HUES64 (cell line): ENCODE results near the gene RRP8. TPM values are rescaled to one million over a fixed set of nuclear protein-coding genes. Genes with fewer than 3 reads are reported as not detected.

Experiments
- H3K27ac ChIP-seq: 2 replicates; pipeline ENCODE4 v1.7.0; 2013; ENCODE audit warnings: low read depth, low read length, inconsistent platforms
- H3K27me3 ChIP-seq: 2 replicates; pipeline ENCODE4 v1.6.1; 2013; ENCODE audit warnings: mild to moderate bottlenecking, low read length; ENCODE audit not compliant: insufficient read depth
- H3K36me3 ChIP-seq: 2 replicates; pipeline ENCODE4 v1.6.1; 2013; ENCODE audit warnings: mild to moderate bottlenecking, low read length; ENCODE audit not compliant: insufficient read depth
- H3K4me1 ChIP-seq: 2 replicates; pipeline ENCODE4 v1.6.1; 2013; ENCODE audit warnings: mild to moderate bottlenecking, low read length, moderate library complexity; ENCODE audit not compliant: insufficient read depth
- H3K4me3 ChIP-seq: 2 replicates; pipeline ENCODE4 v1.5.1; 2013; ENCODE audit warnings: mild to moderate bottlenecking, low read length, moderate library complexity
- H3K9ac ChIP-seq: 2 replicates; pipeline ENCODE4 v1.6.1; 2013; ENCODE audit warnings: mild to moderate bottlenecking, low read depth, low read length
- H3K9me3 ChIP-seq: 2 replicates; pipeline ENCODE4 v1.6.1; 2013; ENCODE audit warnings: low read depth, low read length; ENCODE audit not compliant: insufficient read depth
- WGBS: fragments of 150-250, 120-280 bp; methylation state at CpG from one replicate; pipeline ENCODE4 v1.1.7; 2013; ENCODE audit warnings: missing lambda C conversion rate; 5-methylcytosine and 5-hydroxymethylcytosine counted together
- polyA plus RNA-seq, 2 experiments: library from polyadenylated mRNA; stranded (reverse); fragments of 50-300 nt; gene quantifications; one replicate each; pipeline ENCODE4 v1.2.3, GENCODE V29; 2013

RRP8 gene
- polyA plus RNA-seq (2013, experiment 1 of 2), result 9.0 TPM
- 9.4 TPM for polyA plus RNA-seq (2013, experiment 2 of 2)

GRCh38 chr11:6603287-6604080, at the start of gene RRP8, which contains the start of gene ILK:
Gene RRP8, minus strand, starts transcription at chr11:6603616. Its CDS starts 114 bp downstream, at chr11:6603502.
Gene ILK, plus strand, starts transcription at chr11:6603774. Its CDS starts 498 bp downstream, at chr11:6604272.
- under 1% methylated on average over 72 of the region's 72 CpGs for WGBS
- Histone ChIP-seq H3K27me3 (no peaks in the 10 kb centered on the region), H3K4me1 (peaks cover 31% of the 10 kb centered on the region), H3K27ac (peak within 1 kb of the TSS; percentile 84), H3K9ac (peak within 1 kb of the TSS; percentile 88), H3K9me3 (no peaks in the 10 kb centered on the region), H3K4me3 (peak within 1 kb of the TSS; percentile 81), H3K36me3 (peaks cover 45% of the 10 kb centered on the region)

DNA sequence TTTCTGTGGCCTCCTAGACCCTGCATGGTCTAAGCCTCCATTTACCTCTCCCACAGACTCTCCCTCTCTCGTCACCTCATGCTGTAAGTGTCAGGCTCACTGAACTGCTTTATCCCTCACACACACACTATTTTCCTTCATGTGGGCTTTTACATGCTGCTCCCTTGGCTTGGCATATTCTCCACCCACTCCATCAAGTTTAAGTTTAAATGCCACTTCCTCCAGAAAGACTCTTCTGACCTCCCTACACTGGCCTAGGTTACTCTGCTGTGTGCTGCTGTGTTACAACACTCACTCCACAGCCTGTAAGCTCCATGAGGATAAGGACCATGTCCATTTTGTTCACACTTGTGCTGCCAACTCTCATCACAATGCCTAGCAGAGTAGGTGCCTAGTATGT, 49.7 kb upstream of the RRP8 start:
- Histone ChIP-seq H3K36me3 (no peaks in the 10 kb centered on the region), H3K27me3 (peaks cover 49% of the 10 kb centered on the region), H3K4me1 (peaks cover 9% of the 10 kb centered on the region; the same call in 1 of the 2 replicates), H3K27ac (no peak overlapping the region), H3K9me3 (no peaks in the 10 kb centered on the region), H3K4me3 (no peak overlapping the region), H3K9ac (no peak overlapping the region)
- 90% methylated on average over 1 of the region's 1 CpG for WGBS

DNA sequence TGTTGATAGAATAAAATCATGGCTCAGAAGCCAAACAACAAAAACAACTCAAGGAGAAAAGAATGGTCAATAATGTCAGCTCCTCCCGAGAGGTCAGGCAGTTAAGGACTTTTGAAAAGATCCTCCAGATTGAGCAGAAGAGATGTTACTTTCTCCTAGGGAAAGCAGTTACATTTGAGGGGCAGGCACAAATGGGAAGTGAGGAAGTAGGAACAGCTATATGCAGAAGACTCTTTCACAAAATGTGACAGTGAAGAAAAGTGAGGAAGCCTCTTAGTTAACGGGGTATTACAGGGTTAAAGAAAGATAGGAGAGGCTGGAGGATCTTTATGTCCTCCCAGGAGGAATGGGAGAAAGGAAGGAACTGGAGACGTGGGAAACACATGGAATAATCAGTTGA, 48.8 kb upstream of the RRP8 start:
- WGBS, result 83% methylated on average over 3 of the region's 3 CpGs
- peaks cover 40% of the 10 kb centered on the region for H3K27me3 ChIP-seq
- H3K9ac ChIP-seq, result no peak overlapping the region
- no peak overlapping the region for H3K27ac ChIP-seq
- H3K36me3 ChIP-seq, result no peaks in the 10 kb centered on the region
- no peak overlapping the region for H3K4me3 ChIP-seq
- H3K4me1 ChIP-seq, result peaks cover 11% of the 10 kb centered on the region
- no peaks in the 10 kb centered on the region for H3K9me3 ChIP-seq

- Histone ChIP-seq H3K4me1 (peaks cover 8% of the 10 kb centered on the region), H3K27ac (no peak overlapping the region), H3K4me3 (no peak overlapping the region), H3K9ac (no peak overlapping the region), H3K36me3 (no peaks in the 10 kb centered on the region), H3K9me3 (no peaks in the 10 kb centered on the region), H3K27me3 (peaks cover 28% of the 10 kb centered on the region)
- WGBS, result 90% methylated on average over 6 of the region's 6 CpGs
These were observed 47.6 kb upstream of the RRP8 start for GRCh38 chr11:6650980-6651379.

DNA sequence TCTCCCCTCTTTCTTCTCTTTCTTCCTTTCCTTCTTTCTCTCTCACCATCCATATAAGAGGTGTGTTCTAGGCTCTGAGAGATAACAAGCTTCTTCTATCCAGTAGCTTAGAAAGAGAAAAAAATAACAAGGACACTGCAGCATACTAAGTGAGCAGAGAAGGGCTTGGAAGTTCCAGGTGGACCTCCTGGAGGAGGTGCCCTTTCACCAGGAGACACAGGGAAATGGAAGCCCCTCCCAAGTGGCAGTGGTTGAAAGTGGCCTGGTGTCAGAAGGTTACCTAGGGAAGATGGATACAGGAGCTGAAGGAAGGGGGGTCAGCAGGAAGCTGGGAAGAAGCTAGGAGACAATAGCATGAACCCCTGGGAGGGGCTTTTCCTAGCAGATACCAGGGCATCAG, 46.7 kb upstream of the RRP8 start:
- Histone ChIP-seq H3K36me3 (no peaks in the 10 kb centered on the region), H3K27ac (no peak overlapping the region)

DNA sequence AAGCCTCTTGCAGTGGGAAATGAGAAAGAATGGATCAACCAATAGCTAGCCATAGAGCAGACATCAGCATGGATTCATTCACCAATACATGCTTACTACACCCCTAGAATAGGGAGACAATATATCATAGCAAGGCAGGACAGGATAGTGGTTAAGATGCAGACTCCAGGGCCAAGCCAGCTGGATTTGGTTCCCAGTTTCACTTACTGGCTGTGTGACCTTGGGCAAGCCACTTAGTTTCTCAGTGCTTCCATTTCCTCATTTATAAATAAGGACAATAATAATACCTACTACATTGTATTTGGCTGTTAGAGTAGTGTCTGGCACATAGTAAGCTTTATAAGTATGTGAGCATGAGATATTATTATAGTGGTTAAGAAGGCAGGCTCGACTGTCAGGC, 45.1 kb upstream of the RRP8 start:
- no peak overlapping the region for H3K9ac ChIP-seq
- H3K4me3 ChIP-seq, result no peak overlapping the region
- peaks cover 8% of the 10 kb centered on the region for H3K4me1 ChIP-seq
- no peaks in the 10 kb centered on the region for H3K9me3 ChIP-seq
- no peaks in the 10 kb centered on the region for H3K36me3 ChIP-seq
- H3K27me3 ChIP-seq, result peaks cover 11% of the 10 kb centered on the region
- WGBS, result 90% methylated on average over 1 of the region's 1 CpG
- H3K27ac ChIP-seq, result no peak overlapping the region

More for the DNA sequence above, 46.7 kb upstream of the RRP8 start:
- H3K4me1 ChIP-seq, result peaks cover 8% of the 10 kb centered on the region
- no peaks in the 10 kb centered on the region for H3K9me3 ChIP-seq
- H3K4me3 ChIP-seq, result no peak overlapping the region
- no peak overlapping the region for H3K9ac ChIP-seq
- H3K27me3 ChIP-seq, result peaks cover 24% of the 10 kb centered on the region

- Histone ChIP-seq H3K27ac (no peak overlapping the region), H3K9me3 (no peaks in the 10 kb centered on the region), H3K9ac (no peak overlapping the region), H3K36me3 (no peaks in the 10 kb centered on the region), H3K4me3 (no peak overlapping the region), H3K27me3 (peaks cover 6% of the 10 kb centered on the region), H3K4me1 (peaks cover 8% of the 10 kb centered on the region)
- 92% methylated on average over 2 of the region's 2 CpGs for WGBS
These were observed 44.4 kb upstream of the RRP8 start for GRCh38 chr11:6647836-6648235.

- Histone ChIP-seq H3K36me3 (no peaks in the 10 kb centered on the region), H3K4me1 (peaks cover 8% of the 10 kb centered on the region), H3K9ac (no peak overlapping the region), H3K9me3 (no peaks in the 10 kb centered on the region), H3K4me3 (no peak overlapping the region), H3K27ac (no peak overlapping the region), H3K27me3 (no peaks in the 10 kb centered on the region)
- WGBS, result 67% methylated on average over 9 of the region's 9 CpGs
These were observed 43.7 kb upstream of the RRP8 start for GRCh38 chr11:6646918-6647679.

DNA sequence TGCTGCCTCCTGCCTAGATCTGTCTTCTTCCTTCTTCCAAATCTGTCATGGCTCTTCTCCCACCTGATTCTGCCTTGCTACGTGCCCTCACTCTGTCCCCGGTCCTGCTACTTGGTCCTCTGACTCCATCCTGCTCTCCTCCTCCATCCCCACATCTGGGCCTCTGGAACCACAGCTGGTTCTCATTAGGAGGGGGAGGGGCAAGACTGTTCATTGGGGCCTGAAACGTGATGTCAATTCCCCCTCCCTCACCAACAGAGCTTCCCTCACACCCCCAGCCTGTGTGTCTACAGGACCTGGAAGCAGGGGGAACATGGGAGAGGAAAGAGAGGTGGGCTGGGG, 43.1 kb upstream of the RRP8 start:
- Histone ChIP-seq H3K9me3 (no peaks in the 10 kb centered on the region), H3K4me1 (peaks cover 8% of the 10 kb centered on the region), H3K4me3 (no peak overlapping the region), H3K27ac (no peak overlapping the region), H3K36me3 (no peaks in the 10 kb centered on the region), H3K27me3 (no peaks in the 10 kb centered on the region), H3K9ac (no peak overlapping the region)
- 75% methylated on average over 2 of the region's 3 CpGs for WGBS

DNA sequence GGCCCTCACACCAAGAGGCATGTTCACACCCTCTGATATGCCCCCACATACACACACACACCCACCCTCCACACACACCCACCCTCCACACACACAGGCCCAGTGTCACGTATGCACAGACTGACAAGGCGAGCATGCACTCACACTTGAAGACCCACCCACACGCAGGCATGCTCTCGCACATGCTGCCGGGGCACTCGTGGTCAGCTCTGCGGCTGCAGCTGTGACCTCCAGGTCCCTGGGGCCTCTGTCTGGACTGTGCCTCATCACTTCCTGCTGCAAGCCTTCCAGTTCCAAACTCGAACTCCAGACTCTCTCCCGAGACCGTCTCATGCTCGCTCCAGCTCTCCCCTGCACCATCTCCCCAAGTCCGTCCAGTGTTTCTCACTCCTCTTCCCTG, 42.7 kb upstream of the RRP8 start:
- no peaks in the 10 kb centered on the region for H3K27me3 ChIP-seq
- H3K9ac ChIP-seq, result no peak overlapping the region
- no peaks in the 10 kb centered on the region for H3K9me3 ChIP-seq
- peaks cover 8% of the 10 kb centered on the region for H3K4me1 ChIP-seq
- H3K4me3 ChIP-seq, result no peak overlapping the region
- no peak overlapping the region for H3K27ac ChIP-seq
- H3K36me3 ChIP-seq, result no peaks in the 10 kb centered on the region
- 92% methylated on average over 12 of the region's 12 CpGs for WGBS

- no peaks in the 10 kb centered on the region for H3K27me3 ChIP-seq
These were observed 39.5 kb upstream of the RRP8 start for GRCh38 chr11:6642957-6643356.

More at GRCh38 chr11:6642957-6643356, 39.5 kb upstream of the RRP8 start:
- Histone ChIP-seq H3K9me3 (no peaks in the 10 kb centered on the region), H3K36me3 (no peaks in the 10 kb centered on the region), H3K4me3 (no peak overlapping the region), H3K4me1 (peaks cover 8% of the 10 kb centered on the region), H3K9ac (no peak overlapping the region), H3K27ac (no peak overlapping the region)
- WGBS, result 89% methylated on average over 7 of the region's 7 CpGs
